Uterus (tissue), 4 donors: ENCODE measurements around the gene DCC. TPM values are rescaled to one million over a fixed set of nuclear protein-coding genes. Genes with fewer than 3 reads are reported as not detected.

ENCODE experiments used
- DNase-seq, 2 donors: peaks; one replicate each; pipeline ENCODE4 v3.0.0-alpha.2; 2019 to 2020
- H3K27ac ChIP-seq, 2 donors: fragments of 200-600 bp; sonication (generic); 1 replicate in 1 of 2; 2 replicates in 1 of 2; pipeline ENCODE4 v1.5.1; 2016 to 2018
- H3K27me3 ChIP-seq, 2 donors: fragments of 200-600 bp; sonication (generic); one replicate each; pipeline ENCODE4 v1.5.1; 2018 to 2019; ENCODE audit warnings: control low read depth in 1 of 2
- H3K36me3 ChIP-seq, 2 donors: fragments of 200-600 bp; sonication (generic); one replicate each; pipeline ENCODE4 v1.5.1; 2019; ENCODE audit warnings: control low read depth in 1 of 2
- H3K4me1 ChIP-seq, 2 donors: fragments of 200-600 bp; sonication (generic); one replicate each; pipeline ENCODE4 v1.5.1; 2018 to 2019; ENCODE audit warnings: control low read depth in 1 of 2
- H3K4me3 ChIP-seq, 2 donors: fragments of 200-600 bp; sonication (generic); 1 replicate in 1 of 2; 2 replicates in 1 of 2; pipeline ENCODE4 v1.5.1; 2018 to 2019; ENCODE audit warnings: mild to moderate bottlenecking in 1 of 2
- H3K9me3 ChIP-seq, 2 donors: fragments of 200-600 bp; sonication (generic); one replicate each; pipeline ENCODE4 v1.5.1; 2019; ENCODE audit warnings: control low read depth in 1 of 2
- POLR2A ChIP-seq, 2 donors: fragments of 450-650 bp; IDR thresholded peaks; one replicate each; pipeline ENCODE4 v1.6.1; 2016; ENCODE audit warnings: antibody characterized with exemption in 2 of 2, mild to moderate bottlenecking in 1 of 2, moderate library complexity in 1 of 2
- intact Hi-C: fragments of 100-400 bp; cut with DNase I; formaldehyde crosslinking; loops from one replicate; pipeline ENCODE4 v1.15.1; 2023; ENCODE audit warnings: low total_unique reads
- total RNA-seq, 4 donors: library from RNA; depleted of rRNA in 3 of 4; stranded (reverse); fragments of >200 nt in 3 of 4; gene quantifications; one replicate each; pipeline versions ENCODE4 v1.1.0 to v1.2.4, GENCODE V29; 2014 to 2023
- TF ChIP-seq, protein P1 (sequence below), 4 experiments: fragments of 200-600 bp in 2 of 4; fragments of 450-650 bp in 2 of 4; sonication (generic) in 2 of 4; IDR thresholded peaks; one replicate each; pipeline ENCODE4 v1.5.1; 2016 to 2019; ENCODE audit warnings: antibody characterized with exemption in 4 of 4, mild to moderate bottlenecking in 2 of 4, moderate library complexity in 1 of 4
- donor health status: DM: yes; HTN: yes; CAD: no.

Gene DCC
- total RNA-seq, 4 donors from 2014 or later: 0.40 to 3.2 TPM; not detected in 2

- no peak for DNase-seq
- H3K27me3 ChIP-seq: no peaks in the 10 kb centered on the region
- no peaks in the 10 kb centered on the region for H3K9me3 ChIP-seq
- H3K4me3 ChIP-seq: no peak overlapping the region
- H3K36me3 ChIP-seq: no peaks in the 10 kb centered on the region
- intact Hi-C loops: no loop called here
- no peak overlapping the region for H3K27ac ChIP-seq
- H3K4me1 ChIP-seq: no peaks in the 10 kb centered on the region
- no peak for TF ChIP-seq POLR2A (IDR thresholded peaks at IDR 0.05)
- TF ChIP-seq, protein P1, sequence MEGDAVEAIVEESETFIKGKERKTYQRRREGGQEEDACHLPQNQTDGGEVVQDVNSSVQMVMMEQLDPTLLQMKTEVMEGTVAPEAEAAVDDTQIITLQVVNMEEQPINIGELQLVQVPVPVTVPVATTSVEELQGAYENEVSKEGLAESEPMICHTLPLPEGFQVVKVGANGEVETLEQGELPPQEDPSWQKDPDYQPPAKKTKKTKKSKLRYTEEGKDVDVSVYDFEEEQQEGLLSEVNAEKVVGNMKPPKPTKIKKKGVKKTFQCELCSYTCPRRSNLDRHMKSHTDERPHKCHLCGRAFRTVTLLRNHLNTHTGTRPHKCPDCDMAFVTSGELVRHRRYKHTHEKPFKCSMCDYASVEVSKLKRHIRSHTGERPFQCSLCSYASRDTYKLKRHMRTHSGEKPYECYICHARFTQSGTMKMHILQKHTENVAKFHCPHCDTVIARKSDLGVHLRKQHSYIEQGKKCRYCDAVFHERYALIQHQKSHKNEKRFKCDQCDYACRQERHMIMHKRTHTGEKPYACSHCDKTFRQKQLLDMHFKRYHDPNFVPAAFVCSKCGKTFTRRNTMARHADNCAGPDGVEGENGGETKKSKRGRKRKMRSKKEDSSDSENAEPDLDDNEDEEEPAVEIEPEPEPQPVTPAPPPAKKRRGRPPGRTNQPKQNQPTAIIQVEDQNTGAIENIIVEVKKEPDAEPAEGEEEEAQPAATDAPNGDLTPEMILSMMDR (IDR thresholded peaks at IDR 0.05): no peak
Measured at GRCh38 chr18:53147472-53147871, 807.5 kb downstream of the DCC start.

GRCh38 chr18:53148123-53148522 is 808.1 kb downstream of the DCC start:
- no peaks in the 10 kb centered on the region for H3K4me1 ChIP-seq
- no peak overlapping the region for H3K4me3 ChIP-seq
- no peak overlapping the region for H3K27ac ChIP-seq
- H3K9me3 ChIP-seq: no peaks in the 10 kb centered on the region
- no peaks in the 10 kb centered on the region for H3K27me3 ChIP-seq
- intact Hi-C loops: no loop called here
- H3K36me3 ChIP-seq: no peaks in the 10 kb centered on the region
- no peak for TF ChIP-seq POLR2A (IDR thresholded peaks at IDR 0.05)
- TF ChIP-seq, protein P1 (IDR thresholded peaks at IDR 0.05): no peak
- DNase-seq: no peak

DNA sequence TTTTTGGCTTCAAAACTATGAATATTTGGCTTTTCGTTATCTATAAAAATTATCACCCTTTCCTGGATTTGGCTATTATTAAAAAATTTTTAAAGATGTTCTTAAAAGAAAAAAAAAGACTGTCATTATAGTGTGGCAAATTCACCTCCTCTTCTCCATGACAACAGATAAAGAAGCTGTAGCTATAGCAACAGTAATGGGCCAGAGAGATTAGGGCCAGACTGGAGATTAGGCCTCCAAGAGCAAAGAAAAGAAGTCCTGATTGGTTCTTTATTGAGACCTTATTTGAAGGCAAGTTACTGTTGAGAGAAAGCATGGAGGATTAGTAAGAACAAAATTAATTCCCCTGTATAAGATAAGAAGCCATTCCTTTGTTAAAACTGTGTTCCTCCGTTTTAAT is 812.5 kb downstream of the DCC start:
- H3K9me3 ChIP-seq: no peaks in the 10 kb centered on the region
- no peak overlapping the region for H3K4me3 ChIP-seq
- no peak overlapping the region for H3K27ac ChIP-seq
- H3K27me3 ChIP-seq: no peaks in the 10 kb centered on the region
- TF ChIP-seq, protein P1 (IDR thresholded peaks at IDR 0.05): no peak
- TF ChIP-seq POLR2A (IDR thresholded peaks at IDR 0.05): no peak
- no peaks in the 10 kb centered on the region for H3K4me1 ChIP-seq
- no peaks in the 10 kb centered on the region for H3K36me3 ChIP-seq
- no peak for DNase-seq
- intact Hi-C loops: no loop called here

DNA sequence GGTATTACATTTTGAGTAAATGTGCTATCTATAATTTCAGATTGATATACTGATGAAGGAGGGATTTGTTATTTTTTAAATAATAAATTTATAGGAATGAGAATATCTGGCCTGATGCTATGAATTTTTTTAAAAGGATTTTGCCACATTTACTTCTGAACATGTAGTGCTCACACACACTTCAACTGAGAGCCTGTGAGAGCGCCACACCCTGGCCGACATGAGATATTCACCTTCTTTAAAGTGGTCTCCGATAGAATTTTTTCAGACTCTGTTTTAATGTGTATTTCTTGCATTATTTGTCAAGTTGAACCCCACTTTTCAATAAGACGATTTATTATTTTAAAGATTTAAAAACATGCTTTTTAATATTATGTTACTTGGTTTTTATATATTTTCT is 813.3 kb downstream of the DCC start:
- DNase-seq: no peak
- H3K36me3 ChIP-seq: no peaks in the 10 kb centered on the region
- no peak overlapping the region for H3K4me3 ChIP-seq
- no peaks in the 10 kb centered on the region for H3K27me3 ChIP-seq
- no peaks in the 10 kb centered on the region for H3K4me1 ChIP-seq
- no peak for TF ChIP-seq POLR2A (IDR thresholded peaks at IDR 0.05)
- H3K9me3 ChIP-seq: no peaks in the 10 kb centered on the region
- no peak overlapping the region for H3K27ac ChIP-seq
- intact Hi-C loops: no loop called here

- H3K9me3 ChIP-seq: no peaks in the 10 kb centered on the region
- no peak for DNase-seq
- no peaks in the 10 kb centered on the region for H3K27me3 ChIP-seq
- H3K4me1 ChIP-seq: no peaks in the 10 kb centered on the region
- TF ChIP-seq, protein P1 (IDR thresholded peaks at IDR 0.05): no peak
- no peak for TF ChIP-seq POLR2A (IDR thresholded peaks at IDR 0.05)
- H3K4me3 ChIP-seq: no peak overlapping the region
- H3K36me3 ChIP-seq: no peaks in the 10 kb centered on the region
- intact Hi-C loops: no loop called here
- no peak overlapping the region for H3K27ac ChIP-seq
Measured at GRCh38 chr18:53153800-53154199, 813.8 kb downstream of the DCC start.

GRCh38 chr18:53165770-53166169 is 825.8 kb downstream of the DCC start:
- H3K9me3 ChIP-seq: no peaks in the 10 kb centered on the region
- no peaks in the 10 kb centered on the region for H3K36me3 ChIP-seq
- intact Hi-C loops: no loop called here
- H3K27me3 ChIP-seq: no peaks in the 10 kb centered on the region
- no peak overlapping the region for H3K4me3 ChIP-seq
- DNase-seq: no peak
- no peaks in the 10 kb centered on the region for H3K4me1 ChIP-seq
- no peak overlapping the region for H3K27ac ChIP-seq
- TF ChIP-seq, protein P1 (IDR thresholded peaks at IDR 0.05): no peak
- TF ChIP-seq POLR2A (IDR thresholded peaks at IDR 0.05): no peak
